Sigmoid colon (tissue), 7 donors: ENCODE results near the gene GUCY1A2. TPM values are rescaled to one million over a fixed set of nuclear protein-coding genes. Genes with fewer than 3 reads are reported as not detected.

ENCODE experiments used
- DNase-seq: peaks from one replicate; pipeline ENCODE4 v3.0.0-alpha.2; 2019
- H3K27ac ChIP-seq, 4 donors: fragments of 200-600 bp; sonication (generic); one replicate each; pipeline ENCODE4 v1.5.1; 2016 to 2019; ENCODE audit warnings: mild to moderate bottlenecking in 1 of 4
- H3K27me3 ChIP-seq, 3 donors: fragments of 200-600 bp; sonication (generic); one replicate each; pipeline ENCODE4 v1.5.1; 2019; ENCODE audit warnings: mild to moderate bottlenecking in 1 of 3
- H3K36me3 ChIP-seq, 4 donors: fragments of 200-600 bp; sonication (generic); one replicate each; pipeline ENCODE4 v1.5.1; 2016 to 2019
- H3K4me1 ChIP-seq, 4 donors: fragments of 200-600 bp; sonication (generic); one replicate each; pipeline ENCODE4 v1.5.1; 2017 to 2019
- H3K4me3 ChIP-seq, 4 donors: fragments of 200-600 bp; sonication (generic); one replicate each; pipeline ENCODE4 v1.5.1; 2017 to 2019; ENCODE audit warnings: mild to moderate bottlenecking in 2 of 4, moderate library complexity in 1 of 4
- H3K9me3 ChIP-seq, 4 donors: fragments of 200-600 bp in 3 of 4; sonication (generic) in 3 of 4; one replicate each; pipeline versions ENCODE4 v1.5.1 to v1.6.1; 2013 to 2019
- CTCF ChIP-seq, 4 experiments: fragments of 450-650 bp in 3 of 4; fragments of 200-600 bp in 1 of 4; IDR thresholded peaks; one replicate each; pipeline ENCODE4 v1.5.1; 2016 to 2019; ENCODE audit warnings: antibody characterized with exemption in 4 of 4, mild to moderate bottlenecking in 3 of 4, moderate library complexity in 2 of 4
- EP300 ChIP-seq, 4 donors: sonication (generic); formaldehyde crosslinking; IDR thresholded peaks; one replicate each; pipeline ENCODE4 v1.6.1; 2017; ENCODE audit warnings: antibody characterized with exemption in 4 of 4
- POLR2A ChIP-seq, 2 donors: fragments of 450-650 bp; IDR thresholded peaks; one replicate each; pipeline ENCODE4 v1.6.1; 2016; ENCODE audit warnings: antibody characterized with exemption in 2 of 2, mild to moderate bottlenecking in 2 of 2, moderate library complexity in 2 of 2
- POLR2AphosphoS5 ChIP-seq, 4 donors: sonication (generic); formaldehyde crosslinking; IDR thresholded peaks; one replicate each; pipeline ENCODE4 v1.6.1; 2017; ENCODE audit warnings: antibody characterized with exemption in 4 of 4
- WGBS, 2 donors: extraction: QIAGEN DNeasy Blood & Tissue Kit; methylation state at CpG; one replicate each; pipeline ENCODE4 v1.1.7; 2013; 5-methylcytosine and 5-hydroxymethylcytosine counted together
- intact Hi-C: fragments of 100-400 bp; cut with DNase I; formaldehyde crosslinking; loops from one replicate; pipeline ENCODE4 v1.15.1; 2023
- polyA plus RNA-seq, 3 donors: library from polyadenylated mRNA; stranded (reverse); fragments of 200-250 nt; gene quantifications; one replicate each; pipeline ENCODE4 v1.2.3, GENCODE V29; 2013
- total RNA-seq, 4 donors: library from RNA; depleted of rRNA; stranded (reverse); fragments of >200 nt; gene quantifications; one replicate each; pipeline ENCODE4 v1.1.0, GENCODE V29; 2016
- donor health status: healthy with polysubstance abuse.
- donor health status: Bipolar disorder and iron deficiency.
- donor health status: healthy.

GUCY1A2 gene
- total and polyA plus RNA-seq, 7 donors, result under 0.01 to 2.9 (median 1.6) TPM; not detected in 1

GRCh38 chr11:106684944-106685343, 333.3 kb downstream of the GUCY1A2 start:
- Histone ChIP-seq H3K27ac (no peak overlapping the region), H3K4me1 (no peaks in the 10 kb centered on the region), H3K27me3 (no peaks in the 10 kb centered on the region), H3K9me3 (no peaks in the 10 kb centered on the region), H3K4me3 (no peak overlapping the region), H3K36me3 (no peaks in the 10 kb centered on the region)
- DNase-seq, result no peak
- no peak for TF ChIP-seq POLR2AphosphoS5 (IDR thresholded peaks at IDR 0.05)
- no peak for TF ChIP-seq EP300 (IDR thresholded peaks at IDR 0.05)
- no peak for TF ChIP-seq CTCF (IDR thresholded peaks at IDR 0.05)
- no peak for TF ChIP-seq POLR2A (IDR thresholded peaks at IDR 0.05)
- intact Hi-C loops, result no loop called here
- WGBS, 2 donors, result 83 to 90% methylated on average over 3 of the region's 3 CpGs

- H3K27ac ChIP-seq, result no peak overlapping the region
- TF ChIP-seq POLR2A (IDR thresholded peaks at IDR 0.05), result no peak
- TF ChIP-seq EP300 (IDR thresholded peaks at IDR 0.05), result no peak
- no peak for TF ChIP-seq POLR2AphosphoS5 (IDR thresholded peaks at IDR 0.05)
- TF ChIP-seq CTCF (IDR thresholded peaks at IDR 0.05), result no peak
- DNase-seq, result no peak
- WGBS, 2 donors, result 69 to 77% methylated on average over 3 of the region's 3 CpGs
- intact Hi-C loops, result no loop called here
- H3K9me3 ChIP-seq, result no peaks in the 10 kb centered on the region
- no peaks in the 10 kb centered on the region for H3K36me3 ChIP-seq
- no peaks in the 10 kb centered on the region for H3K27me3 ChIP-seq
- H3K4me1 ChIP-seq, result no peaks in the 10 kb centered on the region
- H3K4me3 ChIP-seq, result no peak overlapping the region
Measured at GRCh38 chr11:106683435-106683834, 334.8 kb downstream of the GUCY1A2 start.

- Histone ChIP-seq H3K4me1 (no peaks in the 10 kb centered on the region), H3K27me3 (no peaks in the 10 kb centered on the region), H3K4me3 (no peak overlapping the region), H3K27ac (no peak overlapping the region), H3K9me3 (no peaks in the 10 kb centered on the region), H3K36me3 (no peaks in the 10 kb centered on the region)
- WGBS, 2 donors, result 66 to 76% methylated on average over 2 of the region's 2 CpGs
- no peak for TF ChIP-seq POLR2A (IDR thresholded peaks at IDR 0.05)
- intact Hi-C loops, result no loop called here
- no peak for DNase-seq
Measured at GRCh38 chr11:106681435-106681834, 336.8 kb downstream of the GUCY1A2 start.

- H3K27ac ChIP-seq, result no peak overlapping the region
- H3K4me3 ChIP-seq, result no peak overlapping the region
- intact Hi-C loops, result no loop called here
- 92% methylated on average over 1 of the region's 1 CpG for WGBS, 2 donors
- H3K4me1 ChIP-seq, result no peaks in the 10 kb centered on the region
- H3K36me3 ChIP-seq, result no peaks in the 10 kb centered on the region
- no peaks in the 10 kb centered on the region for H3K9me3 ChIP-seq
- TF ChIP-seq CTCF (IDR thresholded peaks at IDR 0.05) (no peak), POLR2AphosphoS5 (IDR thresholded peaks at IDR 0.05) (no peak), EP300 (IDR thresholded peaks at IDR 0.05) (no peak), POLR2A (IDR thresholded peaks at IDR 0.05) (no peak)
- H3K27me3 ChIP-seq, result no peaks in the 10 kb centered on the region
- no peak for DNase-seq
Measured at GRCh38 chr11:106679581-106679980, 338.7 kb downstream of the GUCY1A2 start.

GRCh38 chr11:106679181-106679580, 339.1 kb downstream of the GUCY1A2 start:
- Histone ChIP-seq H3K4me1 (no peaks in the 10 kb centered on the region), H3K4me3 (no peak overlapping the region), H3K27me3 (no peaks in the 10 kb centered on the region), H3K27ac (no peak overlapping the region), H3K36me3 (no peaks in the 10 kb centered on the region), H3K9me3 (no peaks in the 10 kb centered on the region)
- DNase-seq, result no peak
- intact Hi-C loops, result no loop called here
- TF ChIP-seq POLR2AphosphoS5 (IDR thresholded peaks at IDR 0.05), result no peak
- TF ChIP-seq CTCF (IDR thresholded peaks at IDR 0.05), result no peak
- no peak for TF ChIP-seq POLR2A (IDR thresholded peaks at IDR 0.05)
- no peak for TF ChIP-seq EP300 (IDR thresholded peaks at IDR 0.05)
- whole genome bisulfite sequencing, 2 donors, result 82 to 84% methylated on average over 3 of the region's 3 CpGs
